ENCODE data around the gene PRCD.

PRCD gene

DNA sequence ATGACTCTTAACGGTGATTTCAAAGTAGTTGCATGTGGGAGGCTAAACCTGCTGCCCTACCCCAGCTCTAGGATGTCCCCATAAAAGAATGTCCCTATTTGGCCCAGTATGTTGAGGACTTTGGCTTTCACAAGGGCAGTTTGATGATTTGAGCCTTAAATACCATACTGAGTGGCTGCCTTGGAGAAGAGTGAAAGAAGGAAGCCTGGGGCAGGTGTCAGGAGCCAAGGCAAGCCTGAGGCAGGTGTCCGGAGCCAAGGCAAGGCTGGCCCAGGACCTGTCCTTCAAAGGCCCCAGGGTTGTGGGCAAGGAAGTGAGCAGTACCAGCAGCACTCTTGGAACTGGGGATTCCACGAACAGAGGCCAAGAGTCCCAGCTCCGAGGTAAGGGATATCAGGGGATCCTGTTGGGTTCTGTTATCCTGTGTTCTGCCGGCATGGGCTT, 27.2 kb downstream of the PRCD start:
- TF ChIP-seq, protein P1, sequence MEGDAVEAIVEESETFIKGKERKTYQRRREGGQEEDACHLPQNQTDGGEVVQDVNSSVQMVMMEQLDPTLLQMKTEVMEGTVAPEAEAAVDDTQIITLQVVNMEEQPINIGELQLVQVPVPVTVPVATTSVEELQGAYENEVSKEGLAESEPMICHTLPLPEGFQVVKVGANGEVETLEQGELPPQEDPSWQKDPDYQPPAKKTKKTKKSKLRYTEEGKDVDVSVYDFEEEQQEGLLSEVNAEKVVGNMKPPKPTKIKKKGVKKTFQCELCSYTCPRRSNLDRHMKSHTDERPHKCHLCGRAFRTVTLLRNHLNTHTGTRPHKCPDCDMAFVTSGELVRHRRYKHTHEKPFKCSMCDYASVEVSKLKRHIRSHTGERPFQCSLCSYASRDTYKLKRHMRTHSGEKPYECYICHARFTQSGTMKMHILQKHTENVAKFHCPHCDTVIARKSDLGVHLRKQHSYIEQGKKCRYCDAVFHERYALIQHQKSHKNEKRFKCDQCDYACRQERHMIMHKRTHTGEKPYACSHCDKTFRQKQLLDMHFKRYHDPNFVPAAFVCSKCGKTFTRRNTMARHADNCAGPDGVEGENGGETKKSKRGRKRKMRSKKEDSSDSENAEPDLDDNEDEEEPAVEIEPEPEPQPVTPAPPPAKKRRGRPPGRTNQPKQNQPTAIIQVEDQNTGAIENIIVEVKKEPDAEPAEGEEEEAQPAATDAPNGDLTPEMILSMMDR (IDR thresholded peaks at IDR 0.05; ENCODE audit: control insufficient read depth, extremely low read depth, insufficient read depth), result no peak
- DNase-seq (ENCODE audit: low read depth), result no peak
- H3K4me3 ChIP-seq (ENCODE audit: low read depth, low read length), result no peak overlapping the region

DNA sequence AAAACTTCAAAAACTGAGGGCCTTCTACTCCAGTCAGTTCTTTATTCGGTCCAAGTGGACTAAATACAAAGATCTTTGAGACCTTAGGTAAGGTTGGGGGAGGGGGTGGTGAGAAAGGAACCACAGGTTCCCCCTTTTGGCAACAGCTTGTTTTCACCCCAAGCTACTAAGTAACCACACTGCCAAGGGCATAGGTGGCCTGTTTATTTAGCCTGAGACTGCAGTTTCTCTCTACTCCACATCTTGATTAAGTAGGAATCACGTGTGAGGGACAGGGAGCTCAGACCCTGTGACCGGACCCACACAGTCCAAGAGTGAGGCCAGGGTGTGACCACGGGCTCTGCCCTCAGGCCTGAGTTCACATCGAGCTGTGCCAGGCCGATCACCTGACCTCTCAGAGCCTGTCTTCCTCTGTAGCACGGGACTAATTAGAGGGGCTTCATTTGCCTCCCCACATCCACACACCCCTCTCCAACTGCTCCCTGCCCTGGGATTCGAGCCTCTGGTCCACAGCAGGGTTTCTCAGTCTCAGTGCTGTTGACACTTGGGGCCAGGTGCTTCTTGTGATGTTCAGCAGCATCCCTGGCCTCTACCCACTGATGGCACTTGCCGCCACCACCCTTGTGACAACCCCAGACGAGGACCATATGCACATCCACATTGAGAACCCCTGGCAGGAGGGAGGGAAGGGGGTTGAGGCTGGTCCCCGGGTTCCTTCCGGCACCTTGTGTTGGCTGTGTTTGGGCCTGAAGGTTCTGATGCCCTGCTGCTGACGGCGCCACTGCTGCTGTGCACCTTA, 28.0 kb downstream of the PRCD start:
- TF ChIP-seq, protein P1 (IDR thresholded peaks at IDR 0.05; ENCODE audit: control insufficient read depth, extremely low read depth, insufficient read depth), result no peak
- DNase-seq (ENCODE audit: low read depth), result no peak

DNA sequence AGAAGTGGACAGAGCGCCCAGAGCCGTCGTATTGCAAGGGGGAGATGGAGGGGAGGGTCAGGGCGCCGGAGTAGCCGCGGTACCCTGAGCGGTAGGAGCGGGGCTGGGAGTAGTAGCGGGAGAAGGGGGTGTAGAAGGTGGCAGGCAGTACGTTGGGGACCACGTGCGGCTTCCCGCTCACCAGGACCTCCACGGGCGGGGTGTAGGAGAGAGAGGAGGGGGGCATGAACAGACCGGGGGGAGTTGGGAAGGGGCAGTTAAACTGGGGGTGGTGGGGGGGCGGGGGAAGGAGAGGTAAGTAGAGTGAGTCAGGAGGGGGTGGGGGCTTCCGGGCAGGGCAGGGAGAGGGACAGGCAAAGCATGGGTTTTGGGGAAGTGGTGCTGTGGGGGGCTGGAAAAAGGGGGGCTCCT, 29.0 kb downstream of the PRCD start:
- no peak for DNase-seq (ENCODE audit: low read depth)
- TF ChIP-seq, protein P1 (IDR thresholded peaks at IDR 0.05; ENCODE audit: control insufficient read depth, extremely low read depth, insufficient read depth), result no peak
- H3K4me3 ChIP-seq (ENCODE audit: low read depth, low read length), result no peak overlapping the region

More for the DNA sequence above, 28.0 kb downstream of the PRCD start:
- no peak overlapping the region for H3K4me3 ChIP-seq (ENCODE audit: low read depth, low read length)

DNA sequence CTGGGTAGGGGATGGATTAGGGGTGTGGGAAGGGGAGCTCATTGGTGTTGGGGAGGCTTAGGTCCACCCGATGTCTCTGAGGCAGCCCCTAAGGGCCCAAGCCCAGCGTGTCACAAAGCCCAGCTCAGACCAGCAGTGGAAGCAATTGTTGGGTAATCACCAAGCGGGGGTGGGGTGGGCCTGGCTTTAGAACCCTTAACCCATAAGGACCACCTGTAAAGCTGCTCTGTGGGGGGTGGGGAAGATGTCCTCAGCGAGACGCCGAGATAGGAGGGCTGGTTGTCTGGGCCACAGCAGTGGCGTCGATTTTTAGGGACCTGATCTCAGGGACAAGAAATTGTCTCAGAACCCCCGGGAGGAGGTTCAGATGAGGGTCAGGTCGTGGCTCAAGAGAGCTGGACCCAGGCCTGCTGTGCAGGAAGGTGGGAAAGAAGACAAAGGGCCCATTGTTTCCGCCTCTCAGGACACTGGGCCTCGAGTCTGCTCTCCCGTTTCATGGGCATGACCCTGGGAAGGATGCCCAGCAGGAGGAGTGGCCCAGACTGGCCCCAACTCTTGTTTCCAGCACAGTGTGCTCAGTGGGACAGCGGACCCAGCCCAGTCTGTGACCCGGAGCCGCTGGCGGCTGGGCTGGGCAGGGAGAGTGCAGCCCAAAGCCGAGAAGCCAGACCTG, 29.9 kb downstream of the PRCD start:
- no peak for DNase-seq (ENCODE audit: low read depth)
- TF ChIP-seq, protein P1 (IDR thresholded peaks at IDR 0.05; ENCODE audit: control insufficient read depth, extremely low read depth, insufficient read depth), result no peak
- no peak overlapping the region for H3K4me3 ChIP-seq (ENCODE audit: low read depth, low read length)

DNA sequence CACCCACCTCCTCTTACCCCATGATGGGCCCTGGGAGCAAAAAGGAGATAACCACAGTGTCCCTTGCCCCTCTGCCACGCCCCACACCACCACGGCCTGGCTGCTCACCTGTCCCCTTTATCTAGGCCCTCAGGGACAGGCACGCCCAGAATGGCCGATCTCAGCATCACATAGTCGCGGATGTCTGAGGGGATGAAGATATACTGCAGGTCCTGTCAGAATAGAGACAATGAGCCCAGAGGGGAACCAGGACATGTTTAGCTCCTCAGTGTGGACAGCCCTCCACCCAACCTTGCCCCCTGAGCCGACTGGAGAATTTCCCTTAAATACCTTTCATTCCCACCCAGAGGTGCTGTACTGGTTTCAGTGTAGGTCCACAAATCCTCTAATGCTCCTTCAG, 30.6 kb downstream of the PRCD start:
- H3K4me3 ChIP-seq (ENCODE audit: low read depth, low read length), result no peak overlapping the region
- no peak for DNase-seq (ENCODE audit: low read depth)
- TF ChIP-seq, protein P1 (IDR thresholded peaks at IDR 0.05; ENCODE audit: control insufficient read depth, extremely low read depth, insufficient read depth), result no peak

DNA sequence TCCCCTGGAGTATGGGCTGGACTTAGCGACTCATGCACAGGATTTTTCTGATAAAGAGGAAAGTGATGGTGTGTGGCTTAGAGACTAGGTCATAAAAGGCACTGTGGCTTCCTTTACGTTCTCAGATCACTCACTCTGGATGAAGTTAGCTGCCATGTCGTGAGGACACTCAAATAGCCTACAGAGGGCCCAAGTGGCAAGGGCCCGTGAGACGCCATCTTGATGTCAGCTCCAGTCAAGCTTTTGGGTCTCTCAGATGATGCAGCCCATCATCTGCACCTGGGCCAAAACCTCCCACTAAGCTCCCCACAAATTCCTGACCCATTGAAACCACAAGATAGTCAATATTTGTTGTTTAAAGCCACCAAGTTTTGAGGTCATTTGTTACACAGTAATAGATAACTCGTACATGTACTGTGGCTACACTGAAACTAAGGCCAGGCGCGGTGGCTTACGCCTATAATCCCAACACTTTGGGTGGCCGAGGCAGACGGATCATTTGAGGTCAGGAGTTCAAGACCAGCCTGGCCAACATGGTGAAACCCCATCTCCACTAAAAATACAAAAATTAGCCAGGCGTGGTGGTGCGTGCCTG, 31.1 kb downstream of the PRCD start:
- no peak for DNase-seq (ENCODE audit: low read depth)
- no peak overlapping the region for H3K4me3 ChIP-seq (ENCODE audit: low read depth, low read length)
- TF ChIP-seq, protein P1 (IDR thresholded peaks at IDR 0.05; ENCODE audit: control insufficient read depth, extremely low read depth, insufficient read depth), result no peak

All from LNCaP clone FGC (cell line).